Measurements from ENCODE around the gene TNS4. TPM values are rescaled to one million over a fixed set of nuclear protein-coding genes. Genes with fewer than 3 reads are reported as not detected.

The TNS4 gene
- total RNA-seq, 1 experiment from 2014 or later = 0.59 TPM

DNA sequence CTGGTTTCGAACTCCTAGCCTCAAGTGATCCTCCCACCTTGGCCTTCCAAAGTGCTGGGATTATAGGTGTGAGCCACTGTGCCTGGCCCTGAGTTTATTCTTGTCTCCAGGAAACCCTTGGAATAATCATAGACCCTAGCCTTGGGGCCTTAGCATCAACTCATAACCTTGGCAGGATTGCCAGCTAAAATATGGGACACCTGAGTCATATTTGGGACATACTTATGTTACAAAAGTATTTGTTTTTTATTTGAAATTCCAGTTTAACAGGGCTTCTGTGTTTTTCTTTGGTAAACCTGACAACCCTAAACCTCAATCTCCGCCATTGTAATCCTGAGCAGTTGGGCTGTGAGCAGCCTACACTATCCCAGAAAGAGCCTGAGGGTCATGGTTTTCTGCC is 28.6 kb upstream of the TNS4 start:
- TF ChIP-seq CTCF (conservative IDR thresholded peaks at IDR 0.05) = no peak
- peaks cover 10 to 22% of the 10 kb centered on the region in 2 experiments for H3K4me1 Mint-ChIP-seq
- Histone ChIP-seq H2BK120ac (ENCODE audit: low read depth, low read length, poor library complexity, severe bottlenecking) (no peak overlapping the region), H2AK5ac (ENCODE audit: insufficient read length, low read length) (no peak overlapping the region), H3K4me2 (ENCODE audit: insufficient read depth, insufficient read length, low read length) (no peak overlapping the region), H3K56ac (ENCODE audit: insufficient read length, low read depth, low read length) (no peak overlapping the region), H3K79me2 (ENCODE audit: insufficient read depth, low read length) (no peaks in the 10 kb centered on the region), H3K79me1 (ENCODE audit: insufficient read depth, low read depth, low read length, poor library complexity, severe bottlenecking) (no peaks in the 10 kb centered on the region), H3K23ac (ENCODE audit: insufficient read length, low read depth, low read length) (no peak overlapping the region), H2BK20ac (ENCODE audit: low read depth, low read length, poor library complexity, severe bottlenecking) (no peak overlapping the region), H3K27me3 (ENCODE audit: insufficient read depth, low read length) (no peaks in the 10 kb centered on the region; the same call in 1 of the 2 replicates), H3K14ac (ENCODE audit: insufficient read depth, low read length) (no peak overlapping the region), H3K27ac (ENCODE audit: insufficient read length, low read depth, low read length) (no peak overlapping the region), H3K23me2 (ENCODE audit: insufficient read length, low read depth, low read length, poor library complexity, severe bottlenecking) (no peaks in the 10 kb centered on the region), H3T11ph (ENCODE audit: low read length) (no peak overlapping the region), H2BK5ac (ENCODE audit: insufficient read length, low read length) (no peak overlapping the region), H3K4me1 (ENCODE audit: insufficient read depth, low read length) (no peaks in the 10 kb centered on the region), H4K91ac (ENCODE audit: insufficient read length, low read depth, low read length) (no peak overlapping the region), H3K9me3 (ENCODE audit: control insufficient read depth, low read depth, low read length) (no peaks in the 10 kb centered on the region), H4K8ac (replicated peaks; ENCODE audit: insufficient read length, low read depth, low read length) (no peak overlapping the region), H4K5ac (ENCODE audit: insufficient read length, low read depth, low read length) (no peak overlapping the region), H2AFZ (ENCODE audit: low read length) (no peak overlapping the region), H3K4ac (ENCODE audit: low read depth, low read length) (no peak overlapping the region), H2BK15ac (ENCODE audit: low read depth, low read length) (no peak overlapping the region), H2BK12ac (ENCODE audit: insufficient read length, low read depth, low read length) (no peak overlapping the region), H4K20me1 (ENCODE audit: control insufficient read depth, insufficient read depth, insufficient read length) (no peaks in the 10 kb centered on the region), H3K18ac (ENCODE audit: insufficient read length, low read depth, low read length) (no peak overlapping the region), H3K9ac (ENCODE audit: extremely low read depth, insufficient read length, low read length) (no peak overlapping the region)
- H3K27me3 Mint-ChIP-seq (ENCODE audit: low read depth) = peaks cover 5% of the 10 kb centered on the region
- DNase-seq = no peak
- WGBS (ENCODE audit: extremely low coverage, insufficient read length, low lambda C conversion rate) = no CpG with 5 or more reads among the region's 2 CpGs
- peaks cover 4 to 5% (median 4%) of the 10 kb centered on the region in 3 experiments; a peak in 6 of 7 replicates for H3K36me3 Mint-ChIP-seq (ENCODE audit: insufficient read depth in 1 of 3, low read depth in 3 of 3)
- no peak overlapping the region for H3K27ac Mint-ChIP-seq
- peaks cover 7 to 8% of the 10 kb centered on the region in 2 experiments for H3K9me3 Mint-ChIP-seq
- no peak overlapping the region for H3K4me3 Mint-ChIP-seq
